K562 (cell line): ENCODE results near the gene KPNB1. TPM values are rescaled to one million over a fixed set of nuclear protein-coding genes. Genes with fewer than 3 reads are reported as not detected.

Source experiments
- ATAC-seq: fragments of 200-7000 bp; cut with Tn5 transposase; 3 replicates; pipeline ENCODE4 v1.9.1; 2020; ENCODE audit warnings: moderate library complexity
- BruUV-seq: library from RNA; stranded (reverse); fragments of 400-500 nt; replicated peaks from 2 replicates; lab custom pipeline; 2021; lab: Mats Ljungman, UMichigan
- CTCF ChIA-PET: fragments of 300-600 bp; formaldehyde crosslinking; extraction: SDS; loops from one replicate; lab custom pipeline; 2021; ENCODE audit warnings: low intra/inter-chr PET ratio; lab: Yijun Ruan, JAX
- POLR2A ChIA-PET: fragments of 300-600, 350-650 bp; sonication (Branson Sonifier 250); formaldehyde crosslinking; extraction: SDS; loops from one replicate; lab custom pipeline; 2021; ENCODE audit warnings: antibody characterized with exemption, inconsistent platforms; lab: Yijun Ruan, JAX
- DNase-seq, 4 experiments: peaks; one replicate each; pipeline versions ENCODE4 v3.0.0 to v3.0.0-alpha.2; 2011 to 2018; ENCODE audit warnings: low spot score in 3 of 4, mixed read lengths in 3 of 4; ENCODE audit errors: extremely low read depth in 1 of 4
- FAIRE-seq: peaks from 2 replicates; lab custom pipeline; 2011; peaks lifted over from hg19 to GRCh38; lab: Jason Lieb, UNC
- H2AFZ ChIP-seq: 2 replicates; pipeline ENCODE4 v1.6.0; 2011; ENCODE audit warnings: low read depth, low read length, control low read depth, inconsistent platforms
- H3K27ac ChIP-seq: fragments of 200-600 bp; 3 replicates; pipeline ENCODE4 v1.8.0; 2011; ENCODE audit warnings: low read depth, mild to moderate bottlenecking, control low read depth, inconsistent platforms, low read length, moderate library complexity, mixed read lengths; ENCODE audit errors: extremely low read depth
- H3K27me3 ChIP-seq, 2 experiments: fragments of 300-600 bp in 1 of 2; 2 replicates in 1 of 2; 3 replicates in 1 of 2; pipeline versions ENCODE4 v1.6.0 to v1.8.0; 2011; ENCODE audit warnings: inconsistent platforms in 2 of 2, low read length in 2 of 2, mild to moderate bottlenecking in 1 of 2, mixed read lengths in 1 of 2, moderate library complexity in 1 of 2; ENCODE audit not compliant: control insufficient read depth in 2 of 2, insufficient read depth in 2 of 2
- H3K36me3 ChIP-seq: fragments of 300-600 bp; 3 replicates; pipeline ENCODE4 v1.8.0; 2011; ENCODE audit warnings: mild to moderate bottlenecking, low read length, inconsistent platforms; ENCODE audit not compliant: control insufficient read depth, insufficient read depth
- H3K4me1 ChIP-seq, 2 experiments: fragments of 200-600 bp in 1 of 2; replicated peaks in 1 of 2; 2 replicates in 1 of 2; 3 replicates in 1 of 2; pipeline versions ENCODE4 v1.5.1 to v1.8.0; 2011; ENCODE audit warnings: inconsistent platforms in 2 of 2, low read length in 2 of 2, mild to moderate bottlenecking in 1 of 2, mixed read lengths in 1 of 2, moderate library complexity in 1 of 2; ENCODE audit not compliant: control insufficient read depth in 2 of 2, insufficient read depth in 2 of 2
- H3K4me2 ChIP-seq: 2 replicates; pipeline ENCODE4 v1.6.1; 2011; ENCODE audit warnings: low read length, control low read depth, inconsistent platforms, mixed read lengths; ENCODE audit not compliant: insufficient read depth
- H3K4me3 ChIP-seq: fragments of 200-600 bp; sonication (generic), shearing (Covaris generic); 2 replicates; pipeline ENCODE4 v1.5.1; 2016; ENCODE audit warnings: control low read depth, inconsistent platforms
- H3K79me2 ChIP-seq: fragments of 200-600 bp; 3 replicates; pipeline ENCODE4 v1.8.0; 2011; ENCODE audit warnings: low read length, inconsistent platforms; ENCODE audit not compliant: control insufficient read depth, insufficient read depth
- H3K9ac ChIP-seq, 2 experiments: 2 replicates each; pipeline versions ENCODE4 v1.6.0 to v1.6.1; 2011; ENCODE audit warnings: low read depth in 2 of 2, low read length in 2 of 2, control low read depth in 1 of 2, inconsistent platforms in 1 of 2, mild to moderate bottlenecking in 1 of 2, mixed read lengths in 1 of 2; ENCODE audit not compliant: insufficient read depth in 1 of 2
- H3K9me1 ChIP-seq: one replicate; pipeline ENCODE4 v1.6.0; 2011; ENCODE audit warnings: inconsistent platforms, mild to moderate bottlenecking, low read length, moderate library complexity; ENCODE audit not compliant: control insufficient read depth, insufficient read depth
- H3K9me3 ChIP-seq: replicated peaks from 2 replicates; pipeline ENCODE4 v1.5.1; 2011; ENCODE audit warnings: low read depth, low read length, inconsistent platforms; ENCODE audit not compliant: control insufficient read depth, insufficient read depth
- H4K20me1 ChIP-seq: replicated peaks from 2 replicates; pipeline ENCODE4 v1.6.1; 2011; ENCODE audit warnings: low read length, inconsistent platforms, mixed read lengths; ENCODE audit not compliant: control insufficient read depth, insufficient read depth
- MYNN ChIP-seq, 2 experiments: sonication (generic); formaldehyde crosslinking in 1 of 2; IDR thresholded peaks; 2 replicates each; pipeline versions ENCODE4 v1.5.0 to v1.6.1; 2016 to 2020; ENCODE audit warnings: antibody characterized with exemption in 1 of 2, missing genetic modification reagents in 1 of 2
- ZNF41 ChIP-seq: fragments of 250-450 bp; sonication (Bioruptor Pico); conservative IDR thresholded peaks from 2 replicates; pipeline ENCODE4 v1.4.0; 2020; ENCODE audit warnings: mild to moderate bottlenecking
- ZZZ3 ChIP-seq: fragments of 450-650 bp; IDR thresholded peaks from 2 replicates; pipeline ENCODE4 v1.6.1; 2016; ENCODE audit warnings: antibody characterized with exemption, mild to moderate bottlenecking, moderate library complexity
- WGBS: fragments of 100-300 bp; shearing (Covaris generic); methylation state at CpG from one replicate; pipeline ENCODE4 v1.1.6; 2016; ENCODE audit warnings: low coverage, mixed read lengths; ENCODE audit not compliant: insufficient coverage; ENCODE audit errors: missing lambda C conversion rate; 5-methylcytosine and 5-hydroxymethylcytosine counted together
- in situ Hi-C: fragments of 300-500 bp; cut with MboI; formaldehyde crosslinking; loops from 4 replicates; pipeline ENCODE4 v1.15.0; 2018; ENCODE audit warnings: inconsistent platforms, mixed read lengths
- intact Hi-C: fragments of 100-400 bp; cut with micrococcal nuclease; formaldehyde crosslinking; loops from 2 replicates; pipeline ENCODE4 v1.14.2; 2022
- polyA plus RNA-seq, 8 experiments: library from polyadenylated mRNA; depleted of rRNA in 4 of 8; stranded (reverse) in 5 of 8; unstranded in 3 of 8; fragments of >200 nt; fragmentation: Nextera tagmentation in 2 of 8; fragmentation: Illumina TruSeq in 1 of 8; extraction: Ambion mirVana in 2 of 8; extraction: Trizol in 1 of 8; gene quantifications; 2 replicates each; pipeline versions ENCODE4 v1.2.1 to v1.2.3, GENCODE V29; 2011 to 2014; ENCODE audit warnings: inconsistent platforms in 1 of 8, missing spikeins in 1 of 8
- total RNA-seq, 7 experiments: library from RNA; depleted of rRNA in 6 of 7; stranded (reverse); fragments of >200 nt in 6 of 7; fragmentation: Illumina TruSeq in 2 of 7; extraction: Trizol in 2 of 7; gene quantifications; 2 replicates each; pipeline versions ENCODE4 v1.2.1 to v1.2.3, GENCODE V29; 2011 to 2021; ENCODE audit warnings: low replicate concordance in 1 of 7
- TF ChIP-seq, protein P1 (sequence below), 2 experiments: fragments of 450-650 bp; IDR thresholded peaks; 2 replicates each; pipeline ENCODE4 v1.6.1; 2016
- TF ChIP-seq, protein P2 (sequence below): fragments of 150-350 bp; IDR thresholded peaks from 2 replicates; pipeline ENCODE4 v1.6.1; 2014; ENCODE audit warnings: low read depth, mild to moderate bottlenecking, low read length, borderline replicate concordance

The KPNB1 gene
- total and polyA plus RNA-seq, 9 of the 15 experiments (the other 6 are each of a cell fraction or from before 2014, with no cell fraction given) = 154 to 622 (median 354) TPM

DNA sequence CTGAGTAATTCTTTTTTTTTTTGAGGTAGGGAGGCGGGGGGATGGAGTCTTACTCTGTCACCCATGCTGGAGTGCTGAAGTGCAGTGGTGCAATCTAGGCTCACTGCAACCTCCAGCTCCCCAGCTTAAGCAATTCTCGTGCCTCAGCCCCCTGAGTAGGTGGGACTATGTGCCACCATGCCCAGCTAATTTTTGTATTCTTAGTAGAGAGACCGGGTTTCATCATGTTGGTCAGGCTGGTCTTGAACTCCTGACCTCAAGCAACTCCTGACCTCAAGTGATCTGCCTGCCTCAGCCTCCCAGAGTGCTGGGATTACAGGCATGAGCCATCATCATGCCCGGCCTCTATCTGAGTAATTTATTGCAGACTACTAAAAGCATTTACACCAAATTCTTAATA, 19.4 kb downstream of the KPNB1 start:
- no peak overlapping the region for H3K9ac ChIP-seq
- intact Hi-C loops = no loop called here
- ATAC-seq (no peak), FAIRE-seq (no peak), DNase-seq (no peak)
- ChIA-PET POLR2A (interaction anchor here (0.7 to 1.6 kb wide), 2 partner anchors 11 to 14 kb away, joined by 3 to 5 read pairs; no protein-coding TSS in a partner anchor), CTCF (no interaction called here)
- H3K4me1 ChIP-seq = no peaks in the 10 kb centered on the region
- peaks cover 95% of the 10 kb centered on the region for H3K36me3 ChIP-seq
- TF ChIP-seq MYNN (IDR thresholded peaks at IDR 0.05) (no peak), MYNN (CRISPR knock-in tag; IDR thresholded peaks at IDR 0.05) (no peak), ZZZ3 (no peak), ZNF41 (no peak)
- TF ChIP-seq, protein P1, sequence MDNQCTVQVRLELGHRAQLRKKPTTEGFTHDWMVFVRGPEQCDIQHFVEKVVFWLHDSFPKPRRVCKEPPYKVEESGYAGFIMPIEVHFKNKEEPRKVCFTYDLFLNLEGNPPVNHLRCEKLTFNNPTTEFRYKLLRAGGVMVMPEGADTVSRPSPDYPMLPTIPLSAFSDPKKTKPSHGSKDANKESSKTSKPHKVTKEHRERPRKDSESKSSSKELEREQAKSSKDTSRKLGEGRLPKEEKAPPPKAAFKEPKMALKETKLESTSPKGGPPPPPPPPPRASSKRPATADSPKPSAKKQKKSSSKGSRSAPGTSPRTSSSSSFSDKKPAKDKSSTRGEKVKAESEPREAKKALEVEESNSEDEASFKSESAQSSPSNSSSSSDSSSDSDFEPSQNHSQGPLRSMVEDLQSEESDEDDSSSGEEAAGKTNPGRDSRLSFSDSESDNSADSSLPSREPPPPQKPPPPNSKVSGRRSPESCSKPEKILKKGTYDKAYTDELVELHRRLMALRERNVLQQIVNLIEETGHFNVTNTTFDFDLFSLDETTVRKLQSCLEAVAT (IDR thresholded peaks at IDR 0.05) = no peak
- TF ChIP-seq, protein P2, sequence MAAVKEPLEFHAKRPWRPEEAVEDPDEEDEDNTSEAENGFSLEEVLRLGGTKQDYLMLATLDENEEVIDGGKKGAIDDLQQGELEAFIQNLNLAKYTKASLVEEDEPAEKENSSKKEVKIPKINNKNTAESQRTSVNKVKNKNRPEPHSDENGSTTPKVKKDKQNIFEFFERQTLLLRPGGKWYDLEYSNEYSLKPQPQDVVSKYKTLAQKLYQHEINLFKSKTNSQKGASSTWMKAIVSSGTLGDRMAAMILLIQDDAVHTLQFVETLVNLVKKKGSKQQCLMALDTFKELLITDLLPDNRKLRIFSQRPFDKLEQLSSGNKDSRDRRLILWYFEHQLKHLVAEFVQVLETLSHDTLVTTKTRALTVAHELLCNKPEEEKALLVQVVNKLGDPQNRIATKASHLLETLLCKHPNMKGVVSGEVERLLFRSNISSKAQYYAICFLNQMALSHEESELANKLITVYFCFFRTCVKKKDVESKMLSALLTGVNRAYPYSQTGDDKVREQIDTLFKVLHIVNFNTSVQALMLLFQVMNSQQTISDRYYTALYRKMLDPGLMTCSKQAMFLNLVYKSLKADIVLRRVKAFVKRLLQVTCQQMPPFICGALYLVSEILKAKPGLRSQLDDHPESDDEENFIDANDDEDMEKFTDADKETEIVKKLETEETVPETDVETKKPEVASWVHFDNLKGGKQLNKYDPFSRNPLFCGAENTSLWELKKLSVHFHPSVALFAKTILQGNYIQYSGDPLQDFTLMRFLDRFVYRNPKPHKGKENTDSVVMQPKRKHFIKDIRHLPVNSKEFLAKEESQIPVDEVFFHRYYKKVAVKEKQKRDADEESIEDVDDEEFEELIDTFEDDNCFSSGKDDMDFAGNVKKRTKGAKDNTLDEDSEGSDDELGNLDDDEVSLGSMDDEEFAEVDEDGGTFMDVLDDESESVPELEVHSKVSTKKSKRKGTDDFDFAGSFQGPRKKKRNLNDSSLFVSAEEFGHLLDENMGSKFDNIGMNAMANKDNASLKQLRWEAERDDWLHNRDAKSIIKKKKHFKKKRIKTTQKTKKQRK = no peak
- no peaks in the 10 kb centered on the region for H3K9me3 ChIP-seq
- no peaks in the 10 kb centered on the region for H3K9me1 ChIP-seq
- 91% methylated on average over 4 of the region's 4 CpGs for WGBS
- in situ Hi-C loops = no loop called here
- BruUV-seq = no TSS peak
- no peaks in the 10 kb centered on the region for H3K27me3 ChIP-seq
- no peak overlapping the region for H3K4me3 ChIP-seq
- H2AFZ ChIP-seq = no peak overlapping the region
- 0 out of 2 replicates have a peak, but pooled peaks cover 4% of the 10 kb centered on the region for H4K20me1 ChIP-seq
- no peak overlapping the region for H3K4me2 ChIP-seq
- H3K79me2 ChIP-seq = peaks cover 18% of the 10 kb centered on the region; the same call in 2 of the 3 replicates
- H3K27ac ChIP-seq = no peak overlapping the region
